Activated CD4-positive, CD25-positive, alpha-beta regulatory T cell treated with anti-CD3 and anti-CD28 coated beads, Interleukin-2, amount 50 U/mL, for 72 hours (primary cell): Measurements from ENCODE around the gene SLC12A8.

Source experiments
- DNase-seq: peaks from one replicate; pipeline ENCODE4 v3.0.0; 2021

The SLC12A8 gene

GRCh38 chr3:125136966-125137357 is 75.6 kb downstream of the SLC12A8 start:
- DNase-seq, result no peak

DNA sequence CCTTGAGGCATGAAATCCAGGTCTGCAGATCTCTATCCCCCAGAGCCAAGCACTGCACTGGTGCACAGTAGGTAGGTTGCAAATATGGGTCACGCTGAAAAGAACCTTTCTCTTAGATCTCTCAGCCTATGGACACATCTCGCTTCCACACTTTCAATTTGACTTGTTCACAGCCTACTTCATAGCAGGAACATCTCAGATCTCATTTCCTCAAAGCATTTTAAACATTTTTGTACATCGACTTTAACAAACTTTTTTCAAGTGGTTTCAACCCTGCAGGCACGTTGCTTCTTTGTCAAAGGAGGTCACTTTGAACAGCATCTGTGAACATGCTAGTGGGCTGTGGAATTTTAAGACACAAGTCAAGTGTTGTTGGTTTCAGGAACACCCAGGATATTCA is 76.0 kb downstream of the SLC12A8 start:
- no peak for DNase-seq

GRCh38 chr3:125134952-125135351 is 77.6 kb downstream of the SLC12A8 start:
- no peak for DNase-seq

GRCh38 chr3:125132815-125133214 is 79.7 kb downstream of the SLC12A8 start:
- DNase-seq, result no peak

DNA sequence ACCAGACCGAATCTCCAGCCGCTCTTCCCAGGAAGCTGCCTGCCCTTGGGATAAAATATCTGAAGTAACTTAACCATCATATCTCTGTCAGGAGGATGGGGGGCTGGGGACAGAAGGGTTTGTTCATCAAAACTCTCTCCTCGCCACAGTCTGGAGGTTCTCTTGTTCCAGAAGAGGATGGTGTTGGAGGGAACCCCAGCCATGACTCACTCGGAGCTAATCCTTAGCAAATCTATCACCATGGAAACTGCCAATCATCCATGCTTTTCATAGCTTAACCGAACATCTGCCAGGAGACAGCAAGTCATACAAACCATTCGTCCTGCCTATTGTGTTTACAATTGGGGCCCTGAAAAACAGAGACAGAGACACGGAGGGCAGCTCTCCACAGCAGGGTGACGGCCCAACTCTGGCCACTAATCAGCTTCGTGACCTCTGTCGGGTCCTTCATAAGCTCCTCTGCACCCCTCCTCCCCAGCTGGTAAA is 83.0 kb downstream of the SLC12A8 start:
- no peak for DNase-seq

DNA sequence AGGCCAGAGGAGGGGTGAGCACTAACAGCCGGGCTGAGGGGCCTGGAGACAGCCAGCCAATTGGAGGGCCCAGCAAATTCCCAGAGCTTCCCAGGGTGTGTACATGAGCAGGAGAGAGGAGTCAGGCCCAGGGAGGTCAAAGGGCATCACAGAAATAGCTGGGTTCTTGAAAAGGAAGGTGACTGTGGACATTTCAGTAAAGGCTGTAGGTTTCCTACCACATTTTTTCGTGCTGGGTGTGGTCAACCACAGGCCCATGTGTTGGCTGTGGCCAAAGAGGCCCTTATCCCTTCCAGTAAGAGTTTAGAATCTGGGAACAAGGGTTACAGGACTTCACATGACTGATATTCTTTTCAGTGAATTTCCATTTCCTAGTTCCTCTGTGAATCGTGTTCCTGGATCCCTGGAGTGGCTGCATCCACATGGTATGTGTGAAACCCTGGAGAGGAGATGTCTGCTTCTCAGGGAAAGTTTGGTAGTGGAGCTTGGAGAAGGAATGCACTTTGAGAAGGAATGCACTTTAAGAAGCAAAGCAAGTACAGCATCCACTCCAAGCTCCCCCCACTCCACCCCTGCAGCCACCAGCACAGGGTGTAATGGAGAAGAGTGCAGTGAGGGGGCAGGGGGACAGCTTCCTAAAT is 83.6 kb downstream of the SLC12A8 start:
- no peak for DNase-seq

DNA sequence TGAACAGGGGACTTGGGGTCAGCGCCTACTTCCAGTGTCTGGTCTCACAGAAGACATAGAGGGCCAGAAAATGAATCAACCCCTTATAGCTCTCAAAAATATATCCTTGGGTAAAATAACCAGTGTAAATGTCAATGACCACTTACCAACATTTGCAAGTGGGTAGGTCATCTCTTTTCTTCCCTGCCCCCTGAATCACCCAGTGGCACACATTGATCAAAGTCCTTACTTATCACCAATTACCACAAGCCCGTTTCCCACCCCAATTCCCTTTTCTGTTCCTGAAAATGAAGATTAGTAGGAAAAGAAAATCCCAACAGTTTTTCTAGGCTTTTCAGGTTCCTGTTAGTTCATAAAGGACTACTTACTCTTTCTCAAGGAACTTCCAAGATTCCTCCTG is 86.2 kb downstream of the SLC12A8 start:
- no peak for DNase-seq

GRCh38 chr3:125125821-125126245 is 86.7 kb downstream of the SLC12A8 start:
- DNase-seq, result no peak

- DNase-seq, result no peak
Measured at GRCh38 chr3:125123451-125124305, 88.9 kb downstream of the SLC12A8 start.

DNA sequence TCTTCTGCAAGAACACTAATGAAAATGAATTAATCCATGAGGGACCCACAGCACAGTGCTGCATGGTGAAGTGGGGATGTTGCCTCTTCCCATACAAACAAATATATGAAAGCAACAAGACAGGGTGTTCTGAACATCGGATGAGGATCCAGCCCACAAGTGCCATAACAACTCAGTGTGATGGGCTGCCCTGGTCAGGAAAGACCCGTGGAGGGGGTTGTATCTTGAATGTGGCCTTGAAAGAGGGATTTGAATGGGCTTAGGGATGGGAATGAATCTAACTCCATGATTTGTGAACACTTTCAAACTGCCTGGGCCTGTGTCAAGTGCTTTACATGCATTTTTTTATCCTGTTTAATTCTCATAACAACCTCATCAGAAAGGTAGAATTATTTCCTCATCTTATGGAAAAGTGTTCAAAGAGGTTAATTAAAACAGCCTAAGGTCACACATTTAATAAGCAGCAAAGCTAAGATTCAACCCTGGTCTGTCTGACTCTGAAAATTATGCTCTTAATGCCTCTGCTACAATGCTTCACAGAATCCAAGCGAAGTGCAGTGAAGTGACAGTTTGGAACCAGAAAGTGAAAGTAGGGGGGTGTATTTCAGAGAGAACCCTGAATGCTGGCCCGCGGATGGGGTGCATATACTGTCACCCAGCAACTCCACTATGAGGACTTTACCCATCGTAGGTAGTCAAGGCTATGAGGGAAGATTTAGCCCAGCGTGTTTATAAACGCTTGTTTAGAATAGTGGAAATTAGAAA is 91.1 kb downstream of the SLC12A8 start:
- no peak for DNase-seq

GRCh38 chr3:125120379-125121122 is 92.0 kb downstream of the SLC12A8 start:
- no peak for DNase-seq

- DNase-seq, result no peak
Measured at GRCh38 chr3:125119752-125120378, 92.7 kb downstream of the SLC12A8 start.

DNA sequence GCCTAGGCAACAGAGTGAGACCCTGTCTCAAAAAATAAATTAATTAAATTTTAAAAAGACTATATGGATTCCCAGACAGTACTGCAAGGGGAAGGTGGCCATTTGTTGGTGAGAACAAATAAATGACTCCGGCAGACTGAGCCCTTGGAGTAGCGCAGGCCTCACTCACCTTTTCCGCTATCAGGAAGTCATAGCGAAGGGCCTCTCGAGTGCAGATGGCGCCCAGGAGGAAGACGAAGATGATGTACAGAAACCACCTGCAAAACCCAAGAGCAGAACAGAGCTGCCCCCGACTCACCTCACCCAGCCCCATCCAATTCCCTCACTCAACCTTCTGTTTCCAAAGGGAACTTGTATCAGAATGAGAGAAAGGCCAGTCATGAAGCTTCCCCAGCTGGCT is 93.9 kb downstream of the SLC12A8 start:
- DNase-seq, result no peak

DNA sequence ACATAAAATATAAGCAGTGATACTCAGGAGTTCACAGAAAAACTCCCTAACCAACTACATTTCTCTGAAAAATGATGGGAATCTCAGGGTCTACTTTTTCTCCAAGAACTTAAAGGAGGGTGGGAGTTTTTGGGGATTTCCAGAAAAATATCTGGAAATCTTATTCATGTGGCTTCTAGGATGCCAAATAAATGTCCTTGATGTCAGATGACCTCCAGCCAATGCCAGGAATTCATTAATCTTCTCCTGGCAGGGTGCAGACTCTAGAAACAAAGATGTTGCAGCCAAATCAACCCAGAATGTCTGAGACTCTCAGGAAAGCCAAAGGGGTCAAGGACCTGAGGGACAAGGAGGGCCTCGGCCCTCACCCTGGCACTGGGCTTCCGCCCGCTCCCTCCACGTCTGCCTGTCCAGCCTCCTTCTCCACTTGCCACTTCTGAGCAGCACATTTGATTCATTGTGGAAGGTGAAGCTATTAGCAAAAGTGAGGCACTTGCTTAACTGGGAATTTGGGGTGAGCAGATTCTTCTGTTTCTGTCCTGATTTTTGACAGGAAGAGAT is 94.8 kb downstream of the SLC12A8 start:
- no peak for DNase-seq

DNA sequence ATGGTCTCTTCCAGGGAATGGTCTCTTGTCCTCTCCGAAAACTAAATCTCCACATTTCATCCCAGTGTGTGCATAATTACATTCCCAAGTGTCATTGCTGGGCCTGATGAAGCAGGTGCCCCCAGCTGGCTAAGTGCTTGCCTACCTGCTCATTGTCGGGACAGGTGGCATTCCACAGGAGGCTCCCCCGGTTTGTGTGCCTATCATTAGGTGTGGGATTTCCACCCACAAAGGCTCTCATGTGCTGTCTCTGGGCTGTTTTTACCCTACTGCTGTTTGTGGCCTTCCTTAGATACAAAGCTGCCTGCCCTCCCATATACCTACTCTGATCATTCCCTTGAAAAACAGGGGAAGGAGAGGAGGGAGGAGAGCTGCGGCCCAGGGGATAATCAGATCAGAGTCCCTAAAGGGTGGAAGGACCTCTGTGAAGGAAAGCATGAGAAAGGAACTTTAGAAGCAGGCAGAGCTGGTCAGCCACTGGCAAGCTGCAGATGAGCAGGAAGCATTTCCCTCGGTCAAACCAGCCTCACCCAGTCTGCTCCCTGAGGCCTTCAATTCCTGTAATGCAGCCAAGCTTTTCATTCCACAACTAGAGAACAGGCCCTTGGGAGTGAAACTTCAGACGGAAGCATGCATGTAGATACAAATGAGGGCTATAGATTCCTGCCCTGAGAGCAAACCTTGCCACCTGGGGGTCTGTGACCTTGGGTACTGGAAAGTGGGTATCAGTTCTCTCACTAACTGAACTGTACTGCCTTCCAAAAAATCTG is 96.1 kb downstream of the SLC12A8 start:
- no peak for DNase-seq

DNA sequence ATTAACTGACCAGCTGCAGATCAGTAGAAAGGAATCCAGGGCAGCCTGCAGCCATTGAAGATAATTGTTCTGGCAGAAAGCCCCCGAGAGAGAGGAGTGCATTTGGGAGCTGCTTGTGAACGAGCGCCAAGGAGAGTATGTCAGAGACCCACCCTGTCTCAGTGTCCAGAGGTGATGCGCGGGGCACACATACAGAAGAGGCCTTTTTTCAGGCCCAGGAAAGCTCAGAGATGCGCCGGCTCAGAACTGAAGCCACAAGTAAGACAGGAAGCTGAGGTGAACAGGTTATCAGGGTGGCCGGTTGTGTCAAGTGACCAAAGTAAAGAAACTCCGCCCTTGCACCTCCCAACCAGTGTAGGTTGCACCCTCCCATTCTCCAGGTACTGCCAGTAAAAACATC is 96.9 kb downstream of the SLC12A8 start:
- no peak for DNase-seq

GRCh38 chr3:125112981-125113380 is 99.6 kb downstream of the SLC12A8 start:
- DNase-seq, result no peak

DNA sequence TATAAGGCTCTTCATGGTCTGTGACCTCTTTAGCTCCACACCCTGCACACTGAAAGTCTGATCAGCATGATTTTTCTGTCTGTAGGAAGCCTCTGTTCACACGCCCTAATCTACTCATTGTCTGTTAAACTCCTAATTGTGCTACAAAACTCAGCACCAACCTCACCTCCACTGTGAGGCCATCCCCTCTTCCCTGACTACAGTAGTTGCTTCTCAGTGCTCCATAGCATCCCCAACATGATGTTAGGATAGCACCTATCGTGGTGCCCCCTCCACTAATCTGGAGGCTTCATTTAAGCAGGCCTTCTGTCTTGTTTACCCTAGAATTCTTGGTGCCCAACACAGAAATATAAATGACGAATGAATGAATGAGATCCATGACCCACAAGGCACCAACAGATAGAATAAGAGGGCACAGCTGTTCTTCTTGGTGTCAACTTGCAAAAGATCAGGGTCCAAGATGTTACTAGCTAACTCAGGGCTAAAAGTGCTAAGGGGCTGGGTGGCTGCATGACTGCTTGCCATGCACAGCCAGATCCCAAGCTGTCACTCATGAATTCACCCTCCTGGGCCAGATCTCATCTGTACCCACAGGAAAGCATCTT is 101.6 kb downstream of the SLC12A8 start:
- DNase-seq, result no peak

GRCh38 chr3:125110016-125110875 is 102.3 kb downstream of the SLC12A8 start:
- DNase-seq, result no peak

DNA sequence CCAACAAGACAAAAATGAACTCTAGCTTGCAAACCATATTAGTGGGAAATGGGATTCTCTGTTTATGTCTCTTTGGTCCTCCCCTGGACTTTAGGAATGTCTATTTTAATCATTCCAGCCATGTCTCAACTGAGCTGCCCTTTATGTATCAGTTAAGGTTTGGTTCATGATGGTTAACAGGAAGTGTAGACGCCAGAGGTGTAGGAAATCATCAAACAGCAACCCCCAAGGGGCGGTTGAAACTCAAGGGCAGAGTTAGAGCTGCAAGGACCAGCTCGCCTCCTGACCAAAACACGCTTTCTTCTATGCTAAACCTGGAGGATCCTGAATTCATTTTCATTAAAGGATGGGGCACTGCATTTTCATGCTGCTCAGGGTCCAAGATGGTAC is 103.0 kb downstream of the SLC12A8 start:
- no peak for DNase-seq
